ENCODE data around the gene HORMAD2.

GRCh38 chr22:30104501-30105156 lies 24.4 kb downstream of the HORMAD2 start:
- TF ChIP-seq CTCF (conservative IDR thresholded peaks at IDR 0.05; ENCODE audit: low read length) (no peak), EZH2phosphoT487 (IDR thresholded peaks at IDR 0.05; ENCODE audit: borderline replicate concordance) (no peak)
